Measurements from ENCODE around the gene PRDX5.

DNA sequence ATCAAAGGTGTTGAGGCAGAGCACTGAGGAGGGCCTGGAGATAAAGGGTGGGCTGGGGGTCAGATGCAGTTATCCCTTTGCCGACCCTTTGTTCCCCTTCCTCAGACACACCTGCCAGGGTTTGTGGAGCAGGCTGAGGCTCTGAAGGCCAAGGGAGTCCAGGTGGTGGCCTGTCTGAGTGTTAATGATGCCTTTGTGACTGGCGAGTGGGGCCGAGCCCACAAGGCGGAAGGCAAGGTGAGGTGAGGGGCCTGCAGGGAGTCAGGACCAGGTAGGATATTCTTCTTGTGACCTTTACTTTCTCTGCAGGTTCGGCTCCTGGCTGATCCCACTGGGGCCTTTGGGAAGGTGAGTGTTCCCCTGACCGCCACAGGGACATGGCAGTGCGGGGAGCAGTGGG, 2.6 kb downstream of the PRDX5 start:
- no peak for TF ChIP-seq CTCF (conservative IDR thresholded peaks at IDR 0.05)
- no peak for TF ChIP-seq EZH2 (IDR thresholded peaks at IDR 0.05; ENCODE audit: low read depth)

Measured in PC-9 (cell line).